Panc1 (cell line): Measurements from ENCODE around the gene OPA3.

Experiments
- CTCF ChIP-seq: fragments of 450-650 bp; IDR thresholded peaks from 2 replicates; pipeline ENCODE4 v1.5.1; 2017; ENCODE audit warnings: mild to moderate bottlenecking
- POLR2AphosphoS5 ChIP-seq: IDR thresholded peaks from 2 replicates; pipeline ENCODE4 v1.6.1; 2012; ENCODE audit warnings: mild to moderate bottlenecking, low read depth, low read length, moderate library complexity

GRCh38 chr19:45508861-45509691 is 75.5 kb downstream of the OPA3 start:
- TF ChIP-seq CTCF (no peak), POLR2AphosphoS5 (0 out of 2 replicates have a peak, but pooled peaks have one; percentile 5)
